ENCODE results near the gene CTSH. TPM values are rescaled to one million over a fixed set of nuclear protein-coding genes. Genes with fewer than 3 reads are reported as not detected.

CTSH gene
- total RNA-seq, 2 experiments from 2014 or later: 11.1 to 11.4 TPM

DNA sequence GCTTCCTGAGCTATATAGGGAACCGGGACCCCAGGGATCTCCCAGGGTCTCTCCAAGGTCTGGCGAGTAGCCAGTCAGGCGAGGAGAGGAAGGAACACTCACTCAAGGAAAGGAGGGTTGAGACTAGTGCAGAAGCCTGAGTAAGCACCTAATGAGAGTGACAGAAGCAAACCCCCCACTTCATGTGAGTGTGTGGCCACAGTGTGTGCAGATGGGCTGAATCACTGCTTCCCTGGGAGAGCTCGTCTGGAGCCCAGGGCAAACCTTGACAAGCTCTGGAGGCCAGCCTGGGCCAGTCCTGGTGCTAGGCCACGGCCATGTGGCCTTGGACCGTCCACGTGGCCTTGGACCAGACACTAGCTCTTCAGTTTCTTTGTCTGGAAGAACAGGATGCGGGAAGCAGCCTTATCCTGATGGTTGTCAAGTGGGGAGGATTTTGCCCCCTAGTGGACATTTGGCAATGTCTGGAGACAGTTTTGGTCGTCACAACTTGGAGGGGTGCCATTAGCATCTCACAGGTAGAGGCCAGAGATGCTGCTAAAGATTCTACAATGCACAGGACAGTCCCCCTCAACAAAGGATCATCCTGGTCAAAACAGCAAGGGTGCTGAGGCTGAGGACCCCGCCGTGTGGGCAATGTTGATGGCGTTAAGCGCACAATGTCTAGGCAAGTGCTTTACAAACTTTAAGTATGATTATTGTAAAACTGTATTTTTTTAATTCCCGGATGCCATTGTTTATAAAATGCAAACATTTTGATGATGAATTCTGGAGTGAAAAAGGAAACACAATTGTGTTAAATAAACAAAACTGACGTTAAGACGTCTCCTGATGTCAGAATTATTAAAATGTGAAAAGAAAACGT, 34.8 kb upstream of the CTSH start:
- ATAC-seq (ENCODE audit: poor library complexity): no peak
- CTCF ChIA-PET: no interaction called here
- no peaks in the 10 kb centered on the region for H3K36me3 ChIP-seq (ENCODE audit: insufficient read depth, low read length)
- intact Hi-C loops (cut with DNase I, micrococcal nuclease): loop anchor here in 1 of 2 experiments (1.0 kb wide), 1 partner anchor 70 kb away; no protein-coding TSS in a partner anchor
- H3K27ac ChIP-seq (ENCODE audit: low read depth in 1 of 2, low read length in 2 of 2): no peak overlapping the region
- H3K9me3 ChIP-seq (ENCODE audit: control insufficient read depth in 1 of 2, insufficient read depth in 1 of 2, low read length in 2 of 2): no peaks in the 10 kb centered on the region
- no peak overlapping the region for H3K27ac Mint-ChIP-seq
- no peak overlapping the region for H3K4me3 Mint-ChIP-seq
- no peaks in the 10 kb centered on the region for H3K36me3 Mint-ChIP-seq (ENCODE audit: low read depth)
- H3K9me3 Mint-ChIP-seq: no peaks in the 10 kb centered on the region
- TF ChIP-seq, protein P1, sequence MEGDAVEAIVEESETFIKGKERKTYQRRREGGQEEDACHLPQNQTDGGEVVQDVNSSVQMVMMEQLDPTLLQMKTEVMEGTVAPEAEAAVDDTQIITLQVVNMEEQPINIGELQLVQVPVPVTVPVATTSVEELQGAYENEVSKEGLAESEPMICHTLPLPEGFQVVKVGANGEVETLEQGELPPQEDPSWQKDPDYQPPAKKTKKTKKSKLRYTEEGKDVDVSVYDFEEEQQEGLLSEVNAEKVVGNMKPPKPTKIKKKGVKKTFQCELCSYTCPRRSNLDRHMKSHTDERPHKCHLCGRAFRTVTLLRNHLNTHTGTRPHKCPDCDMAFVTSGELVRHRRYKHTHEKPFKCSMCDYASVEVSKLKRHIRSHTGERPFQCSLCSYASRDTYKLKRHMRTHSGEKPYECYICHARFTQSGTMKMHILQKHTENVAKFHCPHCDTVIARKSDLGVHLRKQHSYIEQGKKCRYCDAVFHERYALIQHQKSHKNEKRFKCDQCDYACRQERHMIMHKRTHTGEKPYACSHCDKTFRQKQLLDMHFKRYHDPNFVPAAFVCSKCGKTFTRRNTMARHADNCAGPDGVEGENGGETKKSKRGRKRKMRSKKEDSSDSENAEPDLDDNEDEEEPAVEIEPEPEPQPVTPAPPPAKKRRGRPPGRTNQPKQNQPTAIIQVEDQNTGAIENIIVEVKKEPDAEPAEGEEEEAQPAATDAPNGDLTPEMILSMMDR (IDR thresholded peaks at IDR 0.05): no peak
- DNase-seq: peak in 6 of 14 experiments; percentile 8 to 66 (median 46)
- H3K4me3 ChIP-seq (ENCODE audit: low read length): no peak overlapping the region
- H3K27me3 ChIP-seq (ENCODE audit: control insufficient read depth in 1 of 2, insufficient read depth in 2 of 2, low read length in 2 of 2): no peaks in the 10 kb centered on the region
- POLR2A ChIA-PET: no interaction called here
- peaks cover 13% of the 10 kb centered on the region for H3K4me1 ChIP-seq (ENCODE audit: insufficient read depth, low read length)
- H3K27me3 Mint-ChIP-seq: no peaks in the 10 kb centered on the region
- H3K4me1 Mint-ChIP-seq (ENCODE audit: low read depth): no peaks in the 10 kb centered on the region

DNA sequence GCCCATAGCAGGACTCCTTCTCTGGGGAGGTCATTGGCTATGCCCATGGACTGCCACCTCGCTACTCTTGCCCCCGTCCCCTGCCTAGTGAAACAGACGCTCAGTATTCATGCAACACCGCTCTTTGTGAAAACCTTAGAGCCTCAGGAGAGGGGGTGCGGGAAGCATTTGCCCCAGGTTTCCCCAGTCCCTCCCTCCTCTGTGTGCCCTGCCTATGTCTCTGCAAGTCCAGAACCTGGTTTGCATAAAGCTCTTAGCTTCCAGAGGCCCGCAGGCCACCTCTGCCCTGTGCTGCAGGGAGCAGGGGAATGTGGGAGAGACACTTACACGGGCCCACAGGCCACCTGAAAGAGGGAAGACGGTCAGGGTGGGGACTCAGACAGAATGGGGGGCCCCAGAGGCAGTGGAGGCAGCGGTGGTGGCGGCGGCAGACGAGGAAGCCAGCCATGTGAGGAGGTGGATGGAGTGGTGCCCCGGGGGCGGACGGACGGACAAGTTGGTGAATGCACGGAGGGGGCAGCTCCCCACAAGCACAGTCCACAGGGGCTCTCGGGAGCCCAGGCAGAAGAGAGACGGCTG, 33.8 kb upstream of the CTSH start:
- no peak overlapping the region for H3K27ac ChIP-seq (ENCODE audit: low read depth in 1 of 2, low read length in 2 of 2)
- DNase-seq (no peak), ATAC-seq (ENCODE audit: poor library complexity) (no peak)
- intact Hi-C loops (cut with DNase I, micrococcal nuclease): loop anchor here in 1 of 2 experiments (1.0 kb wide), 1 partner anchor 69 kb away; no protein-coding TSS in a partner anchor
- H3K4me3 Mint-ChIP-seq: no peak overlapping the region
- CTCF ChIA-PET: no interaction called here
- H3K9me3 ChIP-seq (ENCODE audit: control insufficient read depth in 1 of 2, insufficient read depth in 1 of 2, low read length in 2 of 2): no peaks in the 10 kb centered on the region
- H3K4me1 Mint-ChIP-seq (ENCODE audit: low read depth): no peaks in the 10 kb centered on the region
- TF ChIP-seq, protein P1 (IDR thresholded peaks at IDR 0.05): no peak
- no peaks in the 10 kb centered on the region for H3K36me3 Mint-ChIP-seq (ENCODE audit: low read depth)
- H3K27me3 Mint-ChIP-seq: no peaks in the 10 kb centered on the region
- H3K4me1 ChIP-seq (ENCODE audit: insufficient read depth, low read length): peaks cover 13% of the 10 kb centered on the region
- H3K36me3 ChIP-seq (ENCODE audit: insufficient read depth, low read length): no peaks in the 10 kb centered on the region
- H3K27ac Mint-ChIP-seq: no peak overlapping the region
- no peak overlapping the region for H3K4me3 ChIP-seq (ENCODE audit: low read length)
- H3K9me3 Mint-ChIP-seq: no peaks in the 10 kb centered on the region
- POLR2A ChIA-PET: no interaction called here
- H3K27me3 ChIP-seq (ENCODE audit: control insufficient read depth in 1 of 2, insufficient read depth in 2 of 2, low read length in 2 of 2): no peaks in the 10 kb centered on the region

DNA sequence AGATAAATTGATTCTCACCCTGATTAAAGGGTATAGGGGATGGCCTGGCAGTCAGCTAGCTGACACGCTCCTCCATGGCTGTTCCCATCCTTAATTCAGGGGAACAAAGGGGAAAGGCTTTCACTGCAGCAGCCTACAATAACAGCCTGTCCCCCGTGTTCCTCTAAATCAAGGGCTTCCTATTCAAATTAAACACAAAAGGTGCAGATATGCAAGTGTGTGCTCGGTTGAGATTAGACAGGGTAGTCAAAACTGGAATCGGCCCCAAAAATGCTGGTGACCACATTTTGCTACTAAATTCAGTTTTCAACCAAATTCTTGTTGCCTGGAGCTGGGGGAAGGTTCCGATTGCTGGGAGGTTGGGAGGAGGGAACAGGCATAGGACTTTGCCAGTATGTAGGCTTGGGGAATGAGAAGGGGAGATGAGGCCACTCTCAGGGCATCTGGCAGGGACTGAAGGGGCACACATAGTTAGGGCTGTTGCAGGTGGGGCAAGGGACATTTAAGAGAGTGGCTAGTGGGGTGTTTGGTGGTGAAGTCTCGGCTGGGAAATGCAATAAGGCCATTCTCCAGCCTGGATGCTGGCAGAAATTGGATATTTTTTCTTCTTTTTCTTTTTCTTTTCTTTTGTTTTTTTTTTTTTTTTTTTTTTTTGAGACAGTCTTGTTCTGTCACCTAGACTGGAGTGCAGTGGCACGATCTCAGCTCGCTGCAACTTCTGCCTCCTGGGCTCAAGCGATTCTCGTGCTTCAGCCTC, 32.9 kb upstream of the CTSH start:
- ChIA-PET POLR2A (no interaction called here), CTCF (no interaction called here)
- Histone ChIP-seq H3K27me3 (ENCODE audit: control insufficient read depth in 1 of 2, insufficient read depth in 2 of 2, low read length in 2 of 2) (no peaks in the 10 kb centered on the region), H3K9me3 (ENCODE audit: control insufficient read depth in 1 of 2, insufficient read depth in 1 of 2, low read length in 2 of 2) (no peaks in the 10 kb centered on the region), H3K27ac (ENCODE audit: low read depth in 1 of 2, low read length in 2 of 2) (no peak overlapping the region), H3K36me3 (ENCODE audit: insufficient read depth, low read length) (no peaks in the 10 kb centered on the region), H3K4me3 (ENCODE audit: low read length) (no peak overlapping the region), H3K4me1 (ENCODE audit: insufficient read depth, low read length) (peaks cover 13% of the 10 kb centered on the region)
- intact Hi-C loops (cut with DNase I, micrococcal nuclease): no loop called here
- no peaks in the 10 kb centered on the region for H3K36me3 Mint-ChIP-seq (ENCODE audit: low read depth)
- no peaks in the 10 kb centered on the region for H3K27me3 Mint-ChIP-seq
- H3K9me3 Mint-ChIP-seq: no peaks in the 10 kb centered on the region
- TF ChIP-seq, protein P1 (IDR thresholded peaks at IDR 0.05): no peak
- ATAC-seq (ENCODE audit: poor library complexity) (no peak), DNase-seq (no peak)
- no peak overlapping the region for H3K4me3 Mint-ChIP-seq
- no peaks in the 10 kb centered on the region for H3K4me1 Mint-ChIP-seq (ENCODE audit: low read depth)
- no peak overlapping the region for H3K27ac Mint-ChIP-seq

Measured in CD4-positive, alpha-beta T cell (primary cell).